Endothelial cell of umbilical vein (primary cell): ENCODE measurements around the gene SPTBN4. TPM values are rescaled to one million over a fixed set of nuclear protein-coding genes. Genes with fewer than 3 reads are reported as not detected.
A peak's percentile ranks its signal among the peaks of the same experiment; 100 is the strongest.

Experiments
- BruUV-seq: library from RNA; stranded (reverse); fragments of 400-500 nt; replicated peaks from 2 replicates; lab custom pipeline; 2021; lab: Mats Ljungman, UMichigan
- CTCF ChIA-PET: fragments of 300-600, 350-600 bp; sonication (Branson Sonifier 250); formaldehyde crosslinking; loops from one replicate; lab custom pipeline; 2021; ENCODE audit warnings: antibody characterized with exemption, inconsistent platforms; lab: Charles Lee
- POLR2A ChIA-PET: fragments of 300-600, 350-600 bp; sonication (Branson Sonifier 250); formaldehyde crosslinking; loops from one replicate; lab custom pipeline; 2021; ENCODE audit warnings: antibody characterized with exemption, inconsistent platforms; lab: Charles Lee
- DNase-seq: peaks from one replicate; pipeline ENCODE4 v3.0.0-alpha.2; 2011; ENCODE audit warnings: low read depth, low spot score
- FAIRE-seq: peaks from 2 replicates; lab custom pipeline; 2011; peaks lifted over from hg19 to GRCh38; lab: Jason Lieb, UNC
- H2AFZ ChIP-seq: 2 replicates; pipeline ENCODE4 v1.6.0; 2012; ENCODE audit warnings: low read depth, low read length, control low read depth, inconsistent platforms
- H3K27ac ChIP-seq: 2 replicates; pipeline ENCODE4 v1.5.1; 2011; ENCODE audit warnings: low read depth, mild to moderate bottlenecking, control low read depth, low read length, moderate library complexity; ENCODE audit not compliant: insufficient read depth
- H3K27me3 ChIP-seq, 2 experiments: 2 replicates each; pipeline versions ENCODE4 v1.6.0 to v1.6.1; 2011; ENCODE audit warnings: low read length in 2 of 2, mixed read lengths in 1 of 2; ENCODE audit not compliant: control insufficient read depth in 2 of 2, insufficient read depth in 2 of 2
- H3K36me3 ChIP-seq, 2 experiments: 2 replicates in 1 of 2; 3 replicates in 1 of 2; pipeline ENCODE4 v1.5.1; 2011; ENCODE audit warnings: low read length in 2 of 2, mild to moderate bottlenecking in 1 of 2, moderate library complexity in 1 of 2; ENCODE audit not compliant: control insufficient read depth in 2 of 2, insufficient read depth in 2 of 2; ENCODE audit errors: extremely low read depth in 1 of 2
- H3K4me1 ChIP-seq: 3 replicates; pipeline ENCODE4 v1.5.1; 2011; ENCODE audit warnings: mild to moderate bottlenecking, low read length; ENCODE audit not compliant: control insufficient read depth, insufficient read depth; ENCODE audit errors: extremely low read depth
- H3K4me2 ChIP-seq: 2 replicates; pipeline ENCODE4 v1.6.1; 2011; ENCODE audit warnings: low read length, control low read depth, mixed read lengths; ENCODE audit not compliant: insufficient read depth
- H3K4me3 ChIP-seq, 3 experiments: fragments of 200-600 bp in 1 of 3; sonication (generic), shearing (Covaris generic) in 1 of 3; replicated peaks in 1 of 3; 2 replicates each; pipeline ENCODE4 v1.5.1; 2011 to 2016; ENCODE audit warnings: control low read depth in 3 of 3, low read length in 3 of 3, mild to moderate bottlenecking in 2 of 3, inconsistent platforms in 1 of 3, low read depth in 1 of 3, moderate library complexity in 1 of 3; ENCODE audit not compliant: insufficient read depth in 1 of 3
- H3K79me2 ChIP-seq: 2 replicates; pipeline ENCODE4 v1.6.0; 2012; ENCODE audit warnings: low read length, inconsistent platforms; ENCODE audit not compliant: control insufficient read depth, insufficient read depth
- H3K9ac ChIP-seq: replicated peaks from 2 replicates; pipeline ENCODE3; 2011; ENCODE audit warnings: low read length, control low read depth; ENCODE audit not compliant: insufficient read depth; ENCODE audit errors: extremely low read depth
- H3K9me1 ChIP-seq: replicated peaks from 3 replicates; pipeline ENCODE4 v1.6.0; 2011; ENCODE audit warnings: mild to moderate bottlenecking, low read length; ENCODE audit not compliant: control insufficient read depth, insufficient read depth; ENCODE audit errors: extremely low read depth
- H3K9me3 ChIP-seq: replicated peaks from 2 replicates; pipeline ENCODE4 v1.5.1; 2012; ENCODE audit warnings: low read length, inconsistent platforms; ENCODE audit not compliant: control insufficient read depth, insufficient read depth
- H4K20me1 ChIP-seq: replicated peaks from 2 replicates; pipeline ENCODE3; 2011; ENCODE audit warnings: mild to moderate bottlenecking, low read length; ENCODE audit not compliant: control insufficient read depth, insufficient read depth; ENCODE audit errors: extremely low read depth
- CTCF ChIP-seq, 2 donors: IDR thresholded peaks; 1 replicate in 1 of 2; 2 replicates in 1 of 2; pipeline ENCODE4 v1.5.1; 2011; ENCODE audit warnings: low read length in 2 of 2, mild to moderate bottlenecking in 2 of 2, moderate library complexity in 2 of 2, control low read depth in 1 of 2, inconsistent platforms in 1 of 2, low read depth in 1 of 2; ENCODE audit not compliant: insufficient read depth in 1 of 2; ENCODE audit errors: extremely low read depth in 1 of 2
- EZH2 ChIP-seq: IDR thresholded peaks from 2 replicates; pipeline ENCODE4 v1.6.1; 2012; ENCODE audit warnings: borderline replicate concordance, low read depth, mild to moderate bottlenecking, moderate library complexity, low read length, inconsistent platforms; ENCODE audit not compliant: severe bottlenecking
- FOS ChIP-seq: IDR thresholded peaks from 2 replicates; pipeline ENCODE4 v1.6.1; 2011; ENCODE audit warnings: mild to moderate bottlenecking, low read length, moderate library complexity, borderline replicate concordance; ENCODE audit not compliant: insufficient read depth
- MAX ChIP-seq: IDR thresholded peaks from 2 replicates; pipeline ENCODE4 v1.6.1; 2011; ENCODE audit not compliant: insufficient read depth, insufficient read length
- MYC ChIP-seq: IDR thresholded peaks from one replicate; pipeline ENCODE4 v1.6.1; 2011; ENCODE audit warnings: mild to moderate bottlenecking, low read depth, low read length
- POLR2AphosphoS5 ChIP-seq: IDR thresholded peaks from 2 replicates; pipeline ENCODE4 v1.6.1; 2012; ENCODE audit warnings: low read depth, mild to moderate bottlenecking, control low read depth, low read length, moderate library complexity; ENCODE audit not compliant: insufficient read depth
- dilution Hi-C: fragments of 300-500 bp; cut with MboI; formaldehyde crosslinking; loops from one replicate; pipeline ENCODE4 v1.15.0; 2019; ENCODE audit warnings: low sequenced_read_pairs; ENCODE audit not compliant: extremely low pct_ligation_motif_present
- intact Hi-C: fragments of 100-400 bp; cut with micrococcal nuclease; formaldehyde crosslinking; loops from one replicate; pipeline ENCODE4 v1.10.0; 2022
- polyA plus RNA-seq, 4 experiments: library from polyadenylated mRNA; depleted of rRNA in 3 of 4; stranded (reverse) in 3 of 4; unstranded in 1 of 4; fragments of >200 nt; gene quantifications; 2 replicates each; pipeline versions ENCODE4 v1.2.1 to v1.2.3, GENCODE V29; 2011 to 2012; ENCODE audit warnings: missing spikeins in 1 of 4
- total RNA-seq: library from RNA; stranded (reverse); gene quantifications from 2 replicates; pipeline ENCODE4 v1.2.3, GENCODE V29; 2021

Gene SPTBN4
- total and polyA plus RNA-seq, 2 donors (not counting 3 experiments of a cell fraction or from before 2014, with no cell fraction given): 0.33 TPM; not detected in 1

GRCh38 chr19:40583283-40583682, 116.5 kb downstream of the SPTBN4 start:
- Histone ChIP-seq H3K9me3 (no peaks in the 10 kb centered on the region), H3K4me3 (no peak overlapping the region), H3K27me3 (no peaks in the 10 kb centered on the region), H3K27ac (no peak overlapping the region), H3K4me1 (peaks cover 15% of the 10 kb centered on the region), H3K4me2 (no peak overlapping the region), H2AFZ (no peak overlapping the region), H3K9me1 (no peaks in the 10 kb centered on the region), H3K79me2 (no peaks in the 10 kb centered on the region), H3K36me3 (peaks cover 9 to 17% of the 10 kb centered on the region in 2 experiments), H4K20me1 (no peaks in the 10 kb centered on the region), H3K9ac (no peak overlapping the region)
- intact Hi-C loops (no loop called here), dilution Hi-C loops (no loop called here)
- POLR2A ChIA-PET: no interaction called here
- CTCF ChIA-PET: interaction anchor here (0.6 kb wide), 1 partner anchor 19 kb away, joined by 3 read pairs; no protein-coding TSS in a partner anchor
- DNase-seq (no peak), FAIRE-seq (no peak)
- TF ChIP-seq MYC (no peak), EZH2 (no peak), CTCF (IDR thresholded peaks at IDR 0.05; ENCODE audit: extremely low read depth in 1 of 2, insufficient read depth in 1 of 2, low read depth in 1 of 2, low read length in 2 of 2) (no peak), POLR2AphosphoS5 (no peak)
- no TSS peak for BruUV-seq

- no peak overlapping the region for H3K27ac ChIP-seq
- no peaks in the 10 kb centered on the region for H3K27me3 ChIP-seq
- no peak overlapping the region for H3K4me2 ChIP-seq
- H3K4me3 ChIP-seq: no peak overlapping the region
- H3K36me3 ChIP-seq: peaks cover 9 to 17% of the 10 kb centered on the region in 2 experiments
- H3K4me1 ChIP-seq: peaks cover 20% of the 10 kb centered on the region
- H3K9me3 ChIP-seq: no peaks in the 10 kb centered on the region
- no peaks in the 10 kb centered on the region for H4K20me1 ChIP-seq
- intact Hi-C loops (no loop called here), dilution Hi-C loops (no loop called here)
- FAIRE-seq (no peak), DNase-seq (no peak)
- CTCF ChIA-PET: interaction anchor here (0.6 kb wide), 1 partner anchor 19 kb away, joined by 3 read pairs; no protein-coding TSS in a partner anchor
- no peak overlapping the region for H3K9ac ChIP-seq
- BruUV-seq: no TSS peak
- no peaks in the 10 kb centered on the region for H3K9me1 ChIP-seq
- POLR2A ChIA-PET: no interaction called here
- TF ChIP-seq EZH2 (no peak), MAX (no peak), FOS (no peak), CTCF (IDR thresholded peaks at IDR 0.05; ENCODE audit: extremely low read depth in 1 of 2, insufficient read depth in 1 of 2, low read depth in 1 of 2, low read length in 2 of 2) (peak; percentile 16 to 35), POLR2AphosphoS5 (no peak)
- H2AFZ ChIP-seq: no peak overlapping the region
- no peaks in the 10 kb centered on the region for H3K79me2 ChIP-seq
Observed at GRCh38 chr19:40584007-40584406, 117.2 kb downstream of the SPTBN4 start.
